ENCODE measurements around the gene MSH3.

DNA sequence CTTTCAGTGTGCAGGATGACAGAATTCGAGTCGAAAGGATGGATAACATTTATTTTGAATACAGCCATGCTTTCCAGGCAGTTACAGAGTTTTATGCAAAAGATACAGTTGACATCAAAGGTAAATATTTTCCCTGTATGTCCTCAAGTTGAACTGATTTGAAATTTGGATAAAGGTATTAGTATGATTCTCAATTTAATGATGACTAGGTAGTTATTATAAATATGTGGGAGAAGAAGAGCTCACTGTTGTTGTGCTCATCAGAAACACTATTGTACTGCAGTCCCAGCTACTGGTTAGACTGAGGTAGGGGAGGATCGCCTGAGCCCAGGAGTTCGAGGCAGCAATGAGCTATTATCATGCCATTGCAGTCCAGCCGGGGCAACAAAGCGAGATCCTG lies 71.0 kb downstream of the MSH3 start:
- TF ChIP-seq, protein P1, sequence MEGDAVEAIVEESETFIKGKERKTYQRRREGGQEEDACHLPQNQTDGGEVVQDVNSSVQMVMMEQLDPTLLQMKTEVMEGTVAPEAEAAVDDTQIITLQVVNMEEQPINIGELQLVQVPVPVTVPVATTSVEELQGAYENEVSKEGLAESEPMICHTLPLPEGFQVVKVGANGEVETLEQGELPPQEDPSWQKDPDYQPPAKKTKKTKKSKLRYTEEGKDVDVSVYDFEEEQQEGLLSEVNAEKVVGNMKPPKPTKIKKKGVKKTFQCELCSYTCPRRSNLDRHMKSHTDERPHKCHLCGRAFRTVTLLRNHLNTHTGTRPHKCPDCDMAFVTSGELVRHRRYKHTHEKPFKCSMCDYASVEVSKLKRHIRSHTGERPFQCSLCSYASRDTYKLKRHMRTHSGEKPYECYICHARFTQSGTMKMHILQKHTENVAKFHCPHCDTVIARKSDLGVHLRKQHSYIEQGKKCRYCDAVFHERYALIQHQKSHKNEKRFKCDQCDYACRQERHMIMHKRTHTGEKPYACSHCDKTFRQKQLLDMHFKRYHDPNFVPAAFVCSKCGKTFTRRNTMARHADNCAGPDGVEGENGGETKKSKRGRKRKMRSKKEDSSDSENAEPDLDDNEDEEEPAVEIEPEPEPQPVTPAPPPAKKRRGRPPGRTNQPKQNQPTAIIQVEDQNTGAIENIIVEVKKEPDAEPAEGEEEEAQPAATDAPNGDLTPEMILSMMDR (optimal IDR thresholded peaks at IDR 0.05 in 1 of 3, IDR thresholded peaks at IDR 0.05 in 1 of 3, conservative IDR thresholded peaks at IDR 0.05 in 1 of 3; ENCODE audit: extremely low read depth in 1 of 3, insufficient read depth in 2 of 3, low read length in 3 of 3): no peak
- no peak for TF ChIP-seq EZH2 (IDR thresholded peaks at IDR 0.05; ENCODE audit: low read length)

Data from keratinocyte (primary cell).